CD14-positive monocyte (primary cell): ENCODE data around the gene PLXDC2. TPM values are rescaled to one million over a fixed set of nuclear protein-coding genes. Genes with fewer than 3 reads are reported as not detected.

ENCODE experiments used
- DNase-seq, 3 donors: peaks; one replicate each; pipeline ENCODE4 v3.0.0-alpha.2; 2011 to 2022
- H2AFZ ChIP-seq: 2 replicates; pipeline ENCODE4 v1.6.0; 2012; ENCODE audit warnings: mild to moderate bottlenecking, low read depth, low read length, inconsistent platforms; ENCODE audit not compliant: insufficient read depth, poor library complexity, severe bottlenecking
- H3K27ac ChIP-seq, 2 donors: 1 replicate in 1 of 2; 2 replicates in 1 of 2; pipeline ENCODE4 v1.5.1; 2012 to 2013; ENCODE audit warnings: low read length in 2 of 2, control low read depth in 1 of 2, inconsistent platforms in 1 of 2, low read depth in 1 of 2, mild to moderate bottlenecking in 1 of 2
- H3K27me3 ChIP-seq, 2 donors: one replicate each; pipeline versions ENCODE4 v1.6.0 to v1.6.1; 2011 to 2013; ENCODE audit warnings: low read length in 2 of 2; ENCODE audit not compliant: control insufficient read depth in 2 of 2, insufficient read depth in 2 of 2
- H3K36me3 ChIP-seq, 2 donors: replicated peaks in 1 of 2; 1 replicate in 1 of 2; 2 replicates in 1 of 2; pipeline versions ENCODE4 v1.5.1 to v1.6.1; 2012 to 2013; ENCODE audit warnings: low read length in 2 of 2, control low read depth in 1 of 2, inconsistent platforms in 1 of 2, mild to moderate bottlenecking in 1 of 2; ENCODE audit not compliant: insufficient read depth in 2 of 2, control insufficient read depth in 1 of 2
- H3K4me1 ChIP-seq, 2 donors: 1 replicate in 1 of 2; 2 replicates in 1 of 2; pipeline versions ENCODE4 v1.5.1 to v1.6.1; 2012 to 2013; ENCODE audit warnings: low read length in 2 of 2, control low read depth in 1 of 2, inconsistent platforms in 1 of 2, mild to moderate bottlenecking in 1 of 2, moderate library complexity in 1 of 2; ENCODE audit not compliant: insufficient read depth in 2 of 2, control insufficient read depth in 1 of 2
- H3K4me2 ChIP-seq: replicated peaks from 2 replicates; pipeline ENCODE3; 2012; ENCODE audit warnings: low read length, moderate library complexity, mild to moderate bottlenecking; ENCODE audit not compliant: poor library complexity, severe bottlenecking; ENCODE audit errors: extremely low read depth
- H3K4me3 ChIP-seq, 3 experiments: fragments of 200-600 bp in 1 of 3; sonication (generic) in 1 of 3; replicated peaks in 1 of 3; 1 replicate in 2 of 3; 2 replicates in 1 of 3; pipeline ENCODE4 v1.5.1; 2011 to 2013; ENCODE audit warnings: low read length in 3 of 3, mild to moderate bottlenecking in 3 of 3, control low read depth in 2 of 3, low read depth in 2 of 3, inconsistent platforms in 1 of 3, moderate library complexity in 1 of 3
- H3K79me2 ChIP-seq: 2 replicates; pipeline ENCODE4 v1.6.0; 2012; ENCODE audit warnings: mild to moderate bottlenecking, control low read depth, inconsistent platforms, low read length, moderate library complexity; ENCODE audit not compliant: insufficient read depth
- H3K9ac ChIP-seq: 2 replicates; pipeline ENCODE4 v1.6.0; 2017; ENCODE audit warnings: low read length, mild to moderate bottlenecking; ENCODE audit not compliant: insufficient read depth, poor library complexity, severe bottlenecking
- H3K9me3 ChIP-seq, 2 donors: replicated peaks in 1 of 2; 1 replicate in 1 of 2; 2 replicates in 1 of 2; pipeline versions ENCODE4 v1.5.1 to v1.6.1; 2012 to 2013; ENCODE audit warnings: low read length in 2 of 2, control low read depth in 1 of 2; ENCODE audit not compliant: control insufficient read depth in 1 of 2, insufficient read depth in 1 of 2
- H4K20me1 ChIP-seq: 2 replicates; pipeline ENCODE4 v1.6.0; 2012; ENCODE audit warnings: mild to moderate bottlenecking, low read length, control low read depth, moderate library complexity; ENCODE audit not compliant: insufficient read depth
- H3K27ac Mint-ChIP-seq, 7 donors: one replicate each; pipeline ENCODE4 v1.8.0; 2020; ENCODE audit warnings: mild to moderate bottlenecking in 7 of 7, mixed read lengths in 7 of 7, moderate library complexity in 6 of 7, inconsistent platforms in 2 of 7
- H3K27me3 Mint-ChIP-seq, 3 donors: one replicate each; pipeline ENCODE4 v1.8.0; 2021 to 2022; ENCODE audit warnings: low read depth in 3 of 3, mild to moderate bottlenecking in 3 of 3, mixed read lengths in 3 of 3, moderate library complexity in 3 of 3, inconsistent platforms in 1 of 3
- H3K36me3 Mint-ChIP-seq, 2 donors: one replicate each; pipeline ENCODE4 v1.8.0; 2020; ENCODE audit warnings: mixed read lengths in 2 of 2, inconsistent platforms in 1 of 2, mild to moderate bottlenecking in 1 of 2
- H3K4me1 Mint-ChIP-seq: one replicate; pipeline ENCODE4 v1.8.0; 2020; ENCODE audit warnings: mild to moderate bottlenecking, mixed read lengths
- H3K4me3 Mint-ChIP-seq, 2 donors: one replicate each; pipeline ENCODE4 v1.8.0; 2020; ENCODE audit warnings: mild to moderate bottlenecking in 2 of 2, mixed read lengths in 2 of 2, moderate library complexity in 1 of 2
- H3K9me3 Mint-ChIP-seq, 7 donors: one replicate each; pipeline ENCODE4 v1.8.0; 2020 to 2022; ENCODE audit warnings: mixed read lengths in 7 of 7, mild to moderate bottlenecking in 6 of 7, moderate library complexity in 6 of 7, inconsistent platforms in 2 of 7
- CTCF ChIP-seq: fragments of 200-600 bp; IDR thresholded peaks from one replicate; pipeline ENCODE4 v1.8.0; 2022; ENCODE audit warnings: antibody characterized with exemption, mild to moderate bottlenecking
- WGBS: methylation state at CpG from one replicate; pipeline ENCODE4 v1.1.5; 2013; ENCODE audit warnings: missing lambda C conversion rate; ENCODE audit not compliant: insufficient coverage; 5-methylcytosine and 5-hydroxymethylcytosine counted together
- intact Hi-C, 2 donors: fragments of 100-400 bp; cut with micrococcal nuclease; formaldehyde crosslinking; loops; one replicate each; pipeline versions ENCODE4 v1.15.0 to v1.15.1; 2023
- polyA plus RNA-seq, 3 donors: library from polyadenylated mRNA; depleted of rRNA in 1 of 3; unstranded in 2 of 3; stranded (reverse) in 1 of 3; fragments of 300-500 nt in 2 of 3; fragments of >200 nt in 1 of 3; fragmentation: Illumina TruSeq in 2 of 3; gene quantifications; 1 replicate in 2 of 3; 2 replicates in 1 of 3; pipeline ENCODE4 v1.2.3, GENCODE V29; 2012 to 2021

Gene PLXDC2
- polyA plus RNA-seq, 3 donors = 37.5 to 128 (median 93.6) TPM

DNA sequence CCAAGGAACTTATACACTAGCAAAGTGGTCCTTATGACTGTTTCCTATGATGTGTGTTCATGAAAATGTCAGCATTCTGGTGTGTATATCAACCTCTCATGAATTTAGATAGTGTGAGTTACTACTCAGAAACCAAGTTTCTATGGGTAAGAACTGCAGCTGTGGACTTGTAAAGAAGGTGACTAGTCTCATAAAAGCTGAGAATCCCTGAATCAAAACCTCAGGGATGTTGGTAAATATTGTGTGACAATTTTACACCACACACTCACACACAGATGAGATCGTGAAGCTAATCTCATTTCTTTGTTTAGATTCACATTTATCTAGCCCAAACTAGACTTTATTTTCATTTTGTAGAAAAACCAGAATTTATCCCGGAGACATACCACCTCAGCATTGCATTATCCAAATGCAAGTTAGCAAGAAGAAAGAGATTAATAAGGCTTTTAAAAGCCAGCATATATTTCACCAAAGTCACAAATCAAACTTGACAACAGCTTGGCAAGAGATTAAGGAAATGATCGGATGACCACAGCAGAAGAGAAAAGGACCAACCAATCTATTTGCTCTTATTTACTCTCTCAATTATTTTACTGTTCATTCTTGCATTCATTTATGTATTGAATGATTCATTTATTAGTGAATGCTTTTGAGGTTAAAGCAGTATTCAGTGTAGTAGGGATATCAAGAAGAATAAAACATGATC is 92.9 kb downstream of the PLXDC2 start:
- WGBS = no CpG with 5 or more reads among the region's 3 CpGs
- Histone ChIP-seq H4K20me1 (peaks cover 100% of the 10 kb centered on the region), H3K27ac (no peak overlapping the region), H3K4me2 (no peak overlapping the region), H3K4me1 (no peaks in the 10 kb centered on the region), H3K4me3 (no peak overlapping the region), H3K9me3 (no peaks in the 10 kb centered on the region), H2AFZ (no peak overlapping the region), H3K36me3 (peaks cover 0 to 7% of the 10 kb centered on the region in 2 donors), H3K27me3 (no peaks in the 10 kb centered on the region), H3K9ac (no peak overlapping the region), H3K79me2 (peaks cover 91% of the 10 kb centered on the region)
- no peaks in the 10 kb centered on the region for H3K27me3 Mint-ChIP-seq
- no peak for TF ChIP-seq CTCF
- H3K9me3 Mint-ChIP-seq = peaks cover 0 to 6% (median 0%) of the 10 kb centered on the region in 7 donors
- H3K4me3 Mint-ChIP-seq = no peak overlapping the region
- H3K36me3 Mint-ChIP-seq = peaks cover 12% of the 10 kb centered on the region in 2 donors
- peak overlapping the region in 1 of 7 donors; percentile 34 for H3K27ac Mint-ChIP-seq
- DNase-seq = no peak
- intact Hi-C loops = no loop called here
- peaks cover 10% of the 10 kb centered on the region for H3K4me1 Mint-ChIP-seq

GRCh38 chr10:19911886-19912285 is 95.7 kb downstream of the PLXDC2 start:
- peaks cover 71% of the 10 kb centered on the region for H3K79me2 ChIP-seq
- H4K20me1 ChIP-seq = peaks cover 100% of the 10 kb centered on the region
- H3K36me3 Mint-ChIP-seq = peaks cover 13 to 30% of the 10 kb centered on the region in 2 donors
- H3K36me3 ChIP-seq = peaks cover 0 to 11% of the 10 kb centered on the region in 2 donors
- H3K27me3 ChIP-seq = no peaks in the 10 kb centered on the region
- no CpG with 5 or more reads among the region's 2 CpGs for WGBS
- no peak overlapping the region for H3K4me2 ChIP-seq
- H3K27ac ChIP-seq = no peak overlapping the region
- H2AFZ ChIP-seq = no peak overlapping the region
- H3K4me3 Mint-ChIP-seq = no peak overlapping the region
- no peak overlapping the region for H3K4me3 ChIP-seq
- H3K9me3 Mint-ChIP-seq = peaks cover 0 to 4% (median 3%) of the 10 kb centered on the region in 7 donors
- peak overlapping the region in 1 of 7 donors; percentile 11 for H3K27ac Mint-ChIP-seq
- DNase-seq = no peak
- H3K9ac ChIP-seq = no peak overlapping the region
- TF ChIP-seq CTCF = no peak
- H3K4me1 ChIP-seq = no peaks in the 10 kb centered on the region
- intact Hi-C loops = no loop called here
- no peaks in the 10 kb centered on the region for H3K27me3 Mint-ChIP-seq
- H3K9me3 ChIP-seq = no peaks in the 10 kb centered on the region
- H3K4me1 Mint-ChIP-seq = peaks cover 4% of the 10 kb centered on the region
